Mesendoderm (in vitro differentiated cells): ENCODE measurements around the gene MACROH2A1.
A peak's percentile ranks its signal among the peaks of the same experiment; 100 is the strongest.

ENCODE experiments used
- DNase-seq: peaks from one replicate; pipeline ENCODE4 v3.0.0; 2013
- H2AK5ac ChIP-seq: 2 replicates; pipeline ENCODE4 v1.6.1; 2013; ENCODE audit warnings: low read length, inconsistent platforms
- H2BK120ac ChIP-seq: 2 replicates; pipeline ENCODE4 v1.6.1; 2013; ENCODE audit warnings: low read depth, mild to moderate bottlenecking, low read length, moderate library complexity, mixed read lengths
- H2BK15ac ChIP-seq: replicated peaks from 2 replicates; pipeline ENCODE4 v1.6.1; 2013; ENCODE audit warnings: low read depth, mild to moderate bottlenecking, moderate library complexity
- H2BK5ac ChIP-seq: 2 replicates; pipeline ENCODE4 v1.6.1; 2013; ENCODE audit warnings: low read length, inconsistent platforms
- H3K18ac ChIP-seq: 2 replicates; pipeline ENCODE4 v1.6.1; 2013; ENCODE audit warnings: mild to moderate bottlenecking, low read length, mixed read lengths
- H3K23ac ChIP-seq: one replicate; pipeline ENCODE4 v1.6.1; 2013; ENCODE audit warnings: low read length
- H3K27ac ChIP-seq: 2 replicates; pipeline ENCODE4 v1.5.1; 2013; ENCODE audit warnings: low read depth, mild to moderate bottlenecking, inconsistent platforms, low read length, moderate library complexity
- H3K27me3 ChIP-seq: 2 replicates; pipeline ENCODE4 v1.6.1; 2013; ENCODE audit warnings: low read length, control low read depth, mild to moderate bottlenecking, inconsistent platforms; ENCODE audit not compliant: insufficient read depth, poor library complexity
- H3K36me3 ChIP-seq: 2 replicates; pipeline ENCODE4 v1.6.1; 2013; ENCODE audit warnings: low read length, inconsistent platforms; ENCODE audit not compliant: control insufficient read depth, insufficient read depth
- H3K4ac ChIP-seq: one replicate; pipeline ENCODE4 v1.6.1; 2013; ENCODE audit warnings: low read depth, mild to moderate bottlenecking, low read length, moderate library complexity
- H3K4me1 ChIP-seq: 2 replicates; pipeline ENCODE4 v1.6.1; 2013; ENCODE audit warnings: low read depth, low read length, inconsistent platforms; ENCODE audit not compliant: control insufficient read depth
- H3K4me2 ChIP-seq: 2 replicates; pipeline ENCODE4 v1.6.1; 2013; ENCODE audit warnings: low read length
- H3K4me3 ChIP-seq: 2 replicates; pipeline ENCODE4 v1.5.1; 2013; ENCODE audit warnings: mild to moderate bottlenecking, low read length
- H3K56ac ChIP-seq: one replicate; pipeline ENCODE4 v1.6.1; 2013; ENCODE audit warnings: low read length
- H3K79me1 ChIP-seq: 2 replicates; pipeline ENCODE4 v1.6.1; 2013; ENCODE audit warnings: low read length, inconsistent platforms
- H3K79me2 ChIP-seq: 2 replicates; pipeline ENCODE4 v1.6.1; 2013; ENCODE audit warnings: mild to moderate bottlenecking, low read length; ENCODE audit not compliant: control insufficient read depth, insufficient read depth
- H3K9ac ChIP-seq: 2 replicates; pipeline ENCODE4 v1.6.1; 2013; ENCODE audit warnings: low read length, inconsistent platforms
- H4K5ac ChIP-seq: one replicate; pipeline ENCODE4 v1.6.1; 2013; ENCODE audit warnings: low read length
- H4K8ac ChIP-seq: one replicate; pipeline ENCODE4 v1.6.1; 2013; ENCODE audit warnings: low read depth, mild to moderate bottlenecking, control low read depth, low read length, moderate library complexity
- WGBS: extraction: QIAGEN DNeasy Blood & Tissue Kit; methylation state at CpG from one replicate; pipeline ENCODE4 v1.1.7; 2013; ENCODE audit warnings: low lambda C conversion rate, missing lambda C conversion rate; ENCODE audit not compliant: insufficient coverage; ENCODE audit errors: extremely low coverage; 5-methylcytosine and 5-hydroxymethylcytosine counted together

The MACROH2A1 gene

GRCh38 chr5:135307143-135307903, 91.7 kb downstream of the MACROH2A1 start:
- Histone ChIP-seq H3K4ac (no peak overlapping the region), H3K79me1 (no peaks in the 10 kb centered on the region), H3K18ac (no peak overlapping the region), H4K8ac (no peak overlapping the region), H3K4me2 (no peak overlapping the region), H2BK15ac (no peak overlapping the region), H3K27ac (no peak overlapping the region), H3K56ac (peak overlapping the region; percentile 58), H3K27me3 (no peaks in the 10 kb centered on the region), H3K36me3 (no peaks in the 10 kb centered on the region), H3K23ac (no peak overlapping the region), H2AK5ac (no peak overlapping the region), H3K4me1 (peaks cover 2% of the 10 kb centered on the region), H3K4me3 (no peak overlapping the region), H2BK120ac (no peak overlapping the region), H3K79me2 (no peaks in the 10 kb centered on the region), H2BK5ac (no peak overlapping the region), H4K5ac (no peak overlapping the region), H3K9ac (no peak overlapping the region)
- WGBS: no CpG with 5 or more reads among the region's 23 CpGs
- DNase-seq: peak; percentile 80

GRCh38 chr5:135306557-135306956, 92.5 kb downstream of the MACROH2A1 start:
- DNase-seq: no peak
- no CpG with 5 or more reads among the region's 9 CpGs for WGBS
- H2BK5ac ChIP-seq: no peak overlapping the region
- no peaks in the 10 kb centered on the region for H3K36me3 ChIP-seq
- H3K79me1 ChIP-seq: no peaks in the 10 kb centered on the region
- H3K9ac ChIP-seq: no peak overlapping the region
- no peak overlapping the region for H4K5ac ChIP-seq
- H3K23ac ChIP-seq: no peak overlapping the region
- H3K27ac ChIP-seq: no peak overlapping the region
- no peak overlapping the region for H3K56ac ChIP-seq
- no peak overlapping the region for H2BK120ac ChIP-seq
- no peak overlapping the region for H3K4me3 ChIP-seq
- H3K4me2 ChIP-seq: no peak overlapping the region
- no peaks in the 10 kb centered on the region for H3K27me3 ChIP-seq
- H3K18ac ChIP-seq: no peak overlapping the region
- no peak overlapping the region for H2AK5ac ChIP-seq
- no peak overlapping the region for H2BK15ac ChIP-seq
- peaks cover 2% of the 10 kb centered on the region for H3K4me1 ChIP-seq
- no peak overlapping the region for H3K4ac ChIP-seq
- H4K8ac ChIP-seq: no peak overlapping the region
- H3K79me2 ChIP-seq: no peaks in the 10 kb centered on the region

- Histone ChIP-seq H3K4me2 (no peak overlapping the region), H3K56ac (no peak overlapping the region), H3K79me1 (no peaks in the 10 kb centered on the region), H3K36me3 (no peaks in the 10 kb centered on the region), H2BK5ac (no peak overlapping the region), H3K4ac (no peak overlapping the region), H4K5ac (no peak overlapping the region), H3K4me3 (no peak overlapping the region), H3K79me2 (no peaks in the 10 kb centered on the region), H3K27me3 (no peaks in the 10 kb centered on the region), H3K4me1 (peaks cover 2% of the 10 kb centered on the region), H3K18ac (no peak overlapping the region), H3K23ac (no peak overlapping the region), H3K27ac (no peak overlapping the region), H3K9ac (no peak overlapping the region), H4K8ac (no peak overlapping the region), H2BK15ac (no peak overlapping the region), H2BK120ac (no peak overlapping the region), H2AK5ac (no peak overlapping the region)
- WGBS: no CpG with 5 or more reads among the region's 12 CpGs
- DNase-seq: no peak
These were observed 94.4 kb downstream of the MACROH2A1 start for GRCh38 chr5:135304352-135305221.

GRCh38 chr5:135303582-135304173, 95.4 kb downstream of the MACROH2A1 start:
- Histone ChIP-seq H3K79me1 (no peaks in the 10 kb centered on the region), H3K4me1 (peaks cover 2% of the 10 kb centered on the region), H2BK5ac (no peak overlapping the region), H3K9ac (no peak overlapping the region), H3K4me3 (no peak overlapping the region), H3K27ac (no peak overlapping the region), H3K56ac (no peak overlapping the region), H3K36me3 (no peaks in the 10 kb centered on the region), H3K23ac (no peak overlapping the region), H3K18ac (no peak overlapping the region), H3K27me3 (no peaks in the 10 kb centered on the region), H2BK120ac (no peak overlapping the region), H4K8ac (no peak overlapping the region), H4K5ac (no peak overlapping the region), H2BK15ac (no peak overlapping the region), H3K4ac (no peak overlapping the region), H3K4me2 (no peak overlapping the region), H3K79me2 (no peaks in the 10 kb centered on the region), H2AK5ac (no peak overlapping the region)
- WGBS: no CpG with 5 or more reads among the region's 6 CpGs
- DNase-seq: no peak

- Histone ChIP-seq H3K79me1 (no peaks in the 10 kb centered on the region), H4K5ac (no peak overlapping the region), H3K27ac (no peak overlapping the region), H2BK15ac (no peak overlapping the region), H3K27me3 (no peaks in the 10 kb centered on the region), H3K4me2 (no peak overlapping the region), H3K23ac (no peak overlapping the region), H3K36me3 (no peaks in the 10 kb centered on the region), H3K9ac (no peak overlapping the region), H3K18ac (no peak overlapping the region), H2BK120ac (no peak overlapping the region), H3K4ac (no peak overlapping the region), H3K56ac (no peak overlapping the region), H3K4me1 (no peaks in the 10 kb centered on the region), H4K8ac (no peak overlapping the region), H2BK5ac (no peak overlapping the region), H2AK5ac (no peak overlapping the region), H3K4me3 (no peak overlapping the region), H3K79me2 (no peaks in the 10 kb centered on the region)
- no CpG with 5 or more reads among the region's 5 CpGs for WGBS
- DNase-seq: no peak
These were observed 101.9 kb downstream of the MACROH2A1 start for GRCh38 chr5:135296900-135297816.
